ENCODE data around the gene PLP1. TPM values are rescaled to one million over a fixed set of nuclear protein-coding genes. Genes with fewer than 3 reads are reported as not detected.

PLP1 gene
- total RNA-seq, 1 experiment from 2014 or later = not detected

DNA sequence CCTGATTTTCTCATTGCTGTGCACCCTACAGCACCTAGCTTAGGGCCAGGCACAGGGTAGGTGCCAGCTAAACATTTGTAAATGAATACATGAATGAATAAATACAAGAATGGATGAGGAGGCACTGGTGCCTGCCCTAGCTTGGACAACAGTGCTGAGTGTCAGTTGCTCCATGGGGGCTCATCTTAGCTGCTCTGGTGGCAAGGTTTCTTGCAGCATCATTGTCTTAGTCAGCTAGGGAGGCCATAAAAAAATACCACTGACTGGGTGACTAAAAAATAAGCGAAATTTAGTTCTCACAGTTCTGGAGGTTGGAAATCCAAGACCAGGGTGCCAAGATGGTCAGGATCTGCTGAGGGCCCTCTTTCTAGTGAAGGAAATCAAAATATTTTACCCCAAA lies 34.8 kb upstream of the PLP1 start:
- Histone ChIP-seq H3K36me3 (ENCODE audit: low read depth) (no peaks in the 10 kb centered on the region), H3K4me3 (no peak overlapping the region), H3K4me1 (replicated peaks; ENCODE audit: insufficient read depth) (no peaks in the 10 kb centered on the region), H2AFZ (no peak overlapping the region), H3K4me2 (no peak overlapping the region), H3K79me2 (ENCODE audit: low read depth) (no peaks in the 10 kb centered on the region), H4K20me1 (ENCODE audit: insufficient read depth) (no peaks in the 10 kb centered on the region), H3K27me3 (ENCODE audit: insufficient read depth, low read depth) (no peaks in the 10 kb centered on the region), H3K9me3 (ENCODE audit: insufficient read depth, low read depth) (no peaks in the 10 kb centered on the region), H3K9me2 (ENCODE audit: insufficient read depth) (no peaks in the 10 kb centered on the region), H3F3A (ENCODE audit: insufficient read depth, low read depth) (no peaks in the 10 kb centered on the region), H3K27ac (no peak overlapping the region)
- no TSS peak for BruUV-seq (replicated peaks)
- no peak for DNase-seq
- no peak for TF ChIP-seq EZH2 (IDR thresholded peaks at IDR 0.05; ENCODE audit: low read depth)
- TF ChIP-seq, protein P1, sequence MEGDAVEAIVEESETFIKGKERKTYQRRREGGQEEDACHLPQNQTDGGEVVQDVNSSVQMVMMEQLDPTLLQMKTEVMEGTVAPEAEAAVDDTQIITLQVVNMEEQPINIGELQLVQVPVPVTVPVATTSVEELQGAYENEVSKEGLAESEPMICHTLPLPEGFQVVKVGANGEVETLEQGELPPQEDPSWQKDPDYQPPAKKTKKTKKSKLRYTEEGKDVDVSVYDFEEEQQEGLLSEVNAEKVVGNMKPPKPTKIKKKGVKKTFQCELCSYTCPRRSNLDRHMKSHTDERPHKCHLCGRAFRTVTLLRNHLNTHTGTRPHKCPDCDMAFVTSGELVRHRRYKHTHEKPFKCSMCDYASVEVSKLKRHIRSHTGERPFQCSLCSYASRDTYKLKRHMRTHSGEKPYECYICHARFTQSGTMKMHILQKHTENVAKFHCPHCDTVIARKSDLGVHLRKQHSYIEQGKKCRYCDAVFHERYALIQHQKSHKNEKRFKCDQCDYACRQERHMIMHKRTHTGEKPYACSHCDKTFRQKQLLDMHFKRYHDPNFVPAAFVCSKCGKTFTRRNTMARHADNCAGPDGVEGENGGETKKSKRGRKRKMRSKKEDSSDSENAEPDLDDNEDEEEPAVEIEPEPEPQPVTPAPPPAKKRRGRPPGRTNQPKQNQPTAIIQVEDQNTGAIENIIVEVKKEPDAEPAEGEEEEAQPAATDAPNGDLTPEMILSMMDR (conservative IDR thresholded peaks at IDR 0.05) = no peak
- CTCF ChIA-PET = no interaction called here
- intact Hi-C loops (cut with micrococcal nuclease; ENCODE audit: unreplicated experiment) = no loop called here
- POLR2A ChIA-PET (ENCODE audit: unreplicated experiment) = interaction anchor here (0.7 kb wide), 1 partner anchor 8 kb away, joined by 5 read pairs; no protein-coding TSS in a partner anchor

DNA sequence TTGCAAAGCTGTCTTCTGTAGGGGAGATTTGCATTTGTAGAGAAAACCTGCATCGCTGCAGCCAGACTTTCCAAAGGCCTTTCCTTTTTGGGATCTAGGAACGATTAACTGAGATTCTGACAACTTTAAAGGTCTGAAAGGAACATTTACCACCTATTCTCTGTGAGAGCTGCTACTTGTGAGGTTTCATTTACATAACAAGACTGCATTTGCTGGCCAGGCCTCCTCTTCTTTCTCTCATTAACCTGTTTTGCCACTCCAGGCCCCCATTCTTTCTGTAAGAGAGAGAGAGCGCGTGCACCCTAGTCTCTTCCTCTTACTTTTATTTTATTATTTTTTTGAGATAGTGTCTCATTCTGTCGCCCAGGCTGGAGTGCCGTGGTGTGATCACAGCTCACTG lies 34.3 kb upstream of the PLP1 start:
- no peaks in the 10 kb centered on the region for H3K9me3 ChIP-seq (ENCODE audit: insufficient read depth, low read depth)
- no peak for DNase-seq
- H3K4me1 ChIP-seq (replicated peaks; ENCODE audit: insufficient read depth) = no peaks in the 10 kb centered on the region
- no peak overlapping the region for H2AFZ ChIP-seq
- H3F3A ChIP-seq (ENCODE audit: insufficient read depth, low read depth) = no peaks in the 10 kb centered on the region
- no peaks in the 10 kb centered on the region for H3K79me2 ChIP-seq (ENCODE audit: low read depth)
- no TSS peak for BruUV-seq (replicated peaks)
- no peak overlapping the region for H3K4me3 ChIP-seq
- ChIA-PET CTCF (no interaction called here), POLR2A (ENCODE audit: unreplicated experiment) (interaction anchor here (0.7 kb wide), 1 partner anchor 8 kb away, joined by 5 read pairs; no protein-coding TSS in a partner anchor)
- TF ChIP-seq, protein P1 (conservative IDR thresholded peaks at IDR 0.05) = no peak
- no peak for TF ChIP-seq EZH2 (IDR thresholded peaks at IDR 0.05; ENCODE audit: low read depth)
- no peaks in the 10 kb centered on the region for H4K20me1 ChIP-seq (ENCODE audit: insufficient read depth)
- no peak overlapping the region for H3K27ac ChIP-seq
- H3K27me3 ChIP-seq (ENCODE audit: insufficient read depth, low read depth) = no peaks in the 10 kb centered on the region
- H3K4me2 ChIP-seq = no peak overlapping the region
- no peaks in the 10 kb centered on the region for H3K36me3 ChIP-seq (ENCODE audit: low read depth)
- H3K9me2 ChIP-seq (ENCODE audit: insufficient read depth) = no peaks in the 10 kb centered on the region
- intact Hi-C loops (cut with micrococcal nuclease; ENCODE audit: unreplicated experiment) = no loop called here

DNA sequence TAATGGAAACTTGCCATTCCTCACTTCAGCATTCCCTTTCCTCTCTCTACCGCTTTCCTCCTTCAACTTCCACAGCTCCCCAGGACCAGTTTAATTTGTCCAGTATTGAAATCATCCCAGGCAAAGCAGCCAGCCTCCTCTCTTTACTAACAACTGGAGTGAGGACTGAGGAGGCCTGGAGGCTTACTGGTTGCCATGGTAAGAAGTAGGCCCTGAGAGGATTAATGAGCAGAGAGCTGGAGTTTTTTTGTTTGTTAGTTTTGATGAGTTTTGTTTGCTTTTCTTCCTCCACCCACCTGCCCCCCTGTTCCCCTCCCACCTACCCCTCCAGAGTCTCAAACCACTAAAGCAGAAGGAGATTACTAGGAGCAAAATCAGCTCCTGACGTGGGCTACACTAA lies 29.5 kb upstream of the PLP1 start:
- no TSS peak for BruUV-seq (replicated peaks)
- Histone ChIP-seq H3K27me3 (ENCODE audit: insufficient read depth, low read depth) (no peaks in the 10 kb centered on the region), H3K4me3 (no peak overlapping the region), H3K79me2 (ENCODE audit: low read depth) (no peaks in the 10 kb centered on the region), H4K20me1 (ENCODE audit: insufficient read depth) (no peaks in the 10 kb centered on the region), H3K4me2 (no peak overlapping the region), H3K36me3 (ENCODE audit: low read depth) (no peaks in the 10 kb centered on the region), H3K9me2 (ENCODE audit: insufficient read depth) (no peaks in the 10 kb centered on the region), H3K27ac (no peak overlapping the region), H2AFZ (no peak overlapping the region), H3K9me3 (ENCODE audit: insufficient read depth, low read depth) (no peaks in the 10 kb centered on the region), H3K4me1 (replicated peaks; ENCODE audit: insufficient read depth) (no peaks in the 10 kb centered on the region), H3F3A (ENCODE audit: insufficient read depth, low read depth) (no peaks in the 10 kb centered on the region)
- DNase-seq = no peak
- intact Hi-C loops (cut with micrococcal nuclease; ENCODE audit: unreplicated experiment) = no loop called here
- ChIA-PET CTCF (no interaction called here), POLR2A (ENCODE audit: unreplicated experiment) (no interaction called here)
- no peak for TF ChIP-seq EZH2 (IDR thresholded peaks at IDR 0.05; ENCODE audit: low read depth)
- TF ChIP-seq, protein P1 (conservative IDR thresholded peaks at IDR 0.05) = no peak
